PC-9 (cell line): ENCODE data around the gene SHC3. TPM values are rescaled to one million over a fixed set of nuclear protein-coding genes. Genes with fewer than 3 reads are reported as not detected.

Experiments used
- BruUV-seq: library from RNA; stranded (reverse); fragments of 400-500 nt; replicated peaks from 2 replicates; lab custom pipeline; 2021; lab: Mats Ljungman, UMichigan
- CTCF ChIA-PET: fragments of 300-600 bp; sonication (Branson Sonifier 250); formaldehyde crosslinking; loops from one replicate; lab custom pipeline; 2022; ENCODE audit warnings: antibody characterized with exemption; lab: Charles Lee
- POLR2A ChIA-PET: fragments of 300-600 bp; sonication (Branson Sonifier 250); formaldehyde crosslinking; loops from one replicate; lab custom pipeline; 2022; ENCODE audit warnings: antibody characterized with exemption; ENCODE audit not compliant: unreplicated experiment; lab: Charles Lee
- DNase-seq, 2 experiments: peaks; one replicate each; pipeline versions ENCODE4 v3.0.0 to v3.0.0-alpha.2; 2015 to 2022; ENCODE audit warnings: mixed read lengths in 1 of 2
- H2AFZ ChIP-seq: fragments of 200-600 bp; sonication (generic); 2 replicates; pipeline ENCODE4 v1.8.1; 2017; ENCODE audit warnings: antibody characterized with exemption
- H3F3A ChIP-seq: fragments of 200-600 bp; sonication (generic); 2 replicates; pipeline ENCODE4 v1.8.1; 2017; ENCODE audit warnings: antibody characterized with exemption, mild to moderate bottlenecking, low read depth; ENCODE audit not compliant: insufficient read depth
- H3K27ac ChIP-seq: fragments of 200-600 bp; sonication (generic); 2 replicates; pipeline ENCODE4 v1.6.1; 2016; ENCODE audit warnings: mixed run types
- H3K27me3 ChIP-seq: fragments of 200-600 bp; sonication (generic); 2 replicates; pipeline ENCODE4 v1.6.1; 2016; ENCODE audit warnings: low read depth, mixed run types; ENCODE audit not compliant: insufficient read depth
- H3K36me3 ChIP-seq: fragments of 200-600 bp; sonication (generic); 2 replicates; pipeline ENCODE4 v1.6.1; 2016; ENCODE audit warnings: low read depth, mixed run types
- H3K4me1 ChIP-seq: fragments of 200-600 bp; sonication (generic); replicated peaks from 2 replicates; pipeline ENCODE4 v1.6.1; 2016; ENCODE audit warnings: mixed run types; ENCODE audit not compliant: insufficient read depth
- H3K4me2 ChIP-seq: fragments of 200-600 bp; sonication (generic); 2 replicates; pipeline ENCODE4 v1.6.1; 2017; ENCODE audit warnings: mixed run types
- H3K4me3 ChIP-seq: fragments of 200-600 bp; sonication (generic); 2 replicates; pipeline ENCODE4 v1.6.1; 2016; ENCODE audit warnings: mixed run types
- H3K79me2 ChIP-seq: fragments of 200-600 bp; sonication (generic); 2 replicates; pipeline ENCODE4 v1.6.1; 2017; ENCODE audit warnings: low read depth, mixed run types
- H3K9me2 ChIP-seq: fragments of 200-600 bp; sonication (generic); 2 replicates; pipeline ENCODE4 v1.8.1; 2017; ENCODE audit warnings: mild to moderate bottlenecking; ENCODE audit not compliant: insufficient read depth
- H3K9me3 ChIP-seq: fragments of 200-600 bp; sonication (generic); 2 replicates; pipeline ENCODE4 v1.8.1; 2016; ENCODE audit warnings: low read depth; ENCODE audit not compliant: insufficient read depth
- H4K20me1 ChIP-seq: fragments of 200-600 bp; sonication (generic); 2 replicates; pipeline ENCODE4 v1.8.1; 2017; ENCODE audit not compliant: insufficient read depth
- CTCF ChIP-seq: fragments of 200-600 bp; sonication (generic); conservative IDR thresholded peaks from 2 replicates; pipeline ENCODE4 v1.6.1; 2017; ENCODE audit warnings: mixed run types, antibody characterized with exemption, mild to moderate bottlenecking, moderate library complexity
- EZH2 ChIP-seq: fragments of 200-600 bp; sonication (generic); IDR thresholded peaks from 2 replicates; pipeline ENCODE4 v1.8.0; 2017; ENCODE audit warnings: antibody characterized with exemption, low read depth
- intact Hi-C: fragments of 100-400 bp; cut with micrococcal nuclease; formaldehyde crosslinking; loops from one replicate; pipeline ENCODE4 v1.10.0; 2022; ENCODE audit not compliant: unreplicated experiment
- total RNA-seq: library from RNA; stranded (reverse); gene quantifications from 2 replicates; pipeline ENCODE4 v1.2.3, GENCODE V29; 2021

The SHC3 gene
- total RNA-seq, 1 experiment from 2014 or later: 15.9 TPM

GRCh38 chr9:89044104-89044503, 134.5 kb downstream of the SHC3 start:
- TF ChIP-seq CTCF: no peak
- TF ChIP-seq EZH2: no peak

GRCh38 chr9:89042984-89043383, 135.6 kb downstream of the SHC3 start:
- BruUV-seq: no TSS peak
- Histone ChIP-seq H3K27ac (no peak overlapping the region), H3K27me3 (no peaks in the 10 kb centered on the region), H4K20me1 (no peaks in the 10 kb centered on the region), H3F3A (no peaks in the 10 kb centered on the region), H3K9me3 (0 out of 2 replicates have a peak, but pooled peaks cover 2% of the 10 kb centered on the region), H3K4me3 (no peak overlapping the region), H3K79me2 (no peaks in the 10 kb centered on the region), H2AFZ (no peak overlapping the region), H3K36me3 (no peaks in the 10 kb centered on the region), H3K4me1 (no peaks in the 10 kb centered on the region), H3K9me2 (no peaks in the 10 kb centered on the region), H3K4me2 (no peak overlapping the region)
- no peak for DNase-seq
- intact Hi-C loops: no loop called here
- no peak for TF ChIP-seq CTCF
- TF ChIP-seq EZH2: no peak
- CTCF ChIA-PET: no interaction called here
- POLR2A ChIA-PET: no interaction called here

More at GRCh38 chr9:89044104-89044503, 134.5 kb downstream of the SHC3 start:
- H3K27ac ChIP-seq: no peak overlapping the region
- intact Hi-C loops: no loop called here
- H3F3A ChIP-seq: no peaks in the 10 kb centered on the region
- no peak for DNase-seq
- H3K9me2 ChIP-seq: no peaks in the 10 kb centered on the region
- no peak overlapping the region for H3K4me3 ChIP-seq
- CTCF ChIA-PET: no interaction called here
- BruUV-seq: no TSS peak
- H3K4me2 ChIP-seq: no peak overlapping the region
- no peaks in the 10 kb centered on the region for H3K36me3 ChIP-seq
- H3K79me2 ChIP-seq: no peaks in the 10 kb centered on the region
- 0 out of 2 replicates have a peak, but pooled peaks cover 2% of the 10 kb centered on the region for H3K9me3 ChIP-seq
- no peaks in the 10 kb centered on the region for H4K20me1 ChIP-seq
- H3K4me1 ChIP-seq: no peaks in the 10 kb centered on the region
- POLR2A ChIA-PET: no interaction called here
- H3K27me3 ChIP-seq: no peaks in the 10 kb centered on the region
- no peak overlapping the region for H2AFZ ChIP-seq

- TF ChIP-seq EZH2 (no peak), CTCF (no peak)
These were observed 139.0 kb downstream of the SHC3 start for GRCh38 chr9:89039664-89040063.

More at GRCh38 chr9:89039664-89040063, 139.0 kb downstream of the SHC3 start:
- no TSS peak for BruUV-seq
- no peaks in the 10 kb centered on the region for H3K79me2 ChIP-seq
- H3K9me3 ChIP-seq: 0 out of 2 replicates have a peak, but pooled peaks cover 2% of the 10 kb centered on the region
- H4K20me1 ChIP-seq: no peaks in the 10 kb centered on the region
- ChIA-PET POLR2A (no interaction called here), CTCF (no interaction called here)
- H3K4me1 ChIP-seq: no peaks in the 10 kb centered on the region
- no peaks in the 10 kb centered on the region for H3K27me3 ChIP-seq
- no peak for DNase-seq
- no peaks in the 10 kb centered on the region for H3K9me2 ChIP-seq
- no peaks in the 10 kb centered on the region for H3K36me3 ChIP-seq
- no peak overlapping the region for H2AFZ ChIP-seq
- no peaks in the 10 kb centered on the region for H3F3A ChIP-seq
- H3K27ac ChIP-seq: no peak overlapping the region
- intact Hi-C loops: no loop called here
- no peak overlapping the region for H3K4me3 ChIP-seq
- no peak overlapping the region for H3K4me2 ChIP-seq
